Adipocyte (in vitro differentiated cells): ENCODE results near the gene PRKAG3.

Experiments
- DNase-seq: peaks from one replicate; pipeline ENCODE4 v3.0.0-alpha.2; 2015; ENCODE audit warnings: low read depth
- H3K27me3 ChIP-seq: replicated peaks from 2 replicates; pipeline ENCODE4 v1.7.0; 2013; ENCODE audit warnings: mild to moderate bottlenecking, low read length, moderate library complexity; ENCODE audit not compliant: control insufficient read depth, insufficient read depth
- H3K36me3 ChIP-seq: 2 replicates; pipeline ENCODE4 v1.7.0; 2013; ENCODE audit warnings: low read length, mild to moderate bottlenecking, moderate library complexity; ENCODE audit not compliant: control insufficient read depth, insufficient read depth, severe bottlenecking
- H3K4me1 ChIP-seq: 2 replicates; pipeline ENCODE4 v1.7.0; 2013; ENCODE audit warnings: mild to moderate bottlenecking, low read length, moderate library complexity; ENCODE audit not compliant: control insufficient read depth, insufficient read depth
- H3K4me3 ChIP-seq: 2 replicates; pipeline ENCODE4 v1.7.0; 2013; ENCODE audit warnings: mild to moderate bottlenecking, low read length, moderate library complexity
- H3K9ac ChIP-seq: 2 replicates; pipeline ENCODE4 v1.7.0; 2013; ENCODE audit warnings: mild to moderate bottlenecking, low read length, moderate library complexity
- H3K9me3 ChIP-seq: 2 replicates; pipeline ENCODE4 v1.7.0; 2013; ENCODE audit warnings: mild to moderate bottlenecking, low read length, moderate library complexity; ENCODE audit not compliant: control insufficient read depth

PRKAG3 gene

DNA sequence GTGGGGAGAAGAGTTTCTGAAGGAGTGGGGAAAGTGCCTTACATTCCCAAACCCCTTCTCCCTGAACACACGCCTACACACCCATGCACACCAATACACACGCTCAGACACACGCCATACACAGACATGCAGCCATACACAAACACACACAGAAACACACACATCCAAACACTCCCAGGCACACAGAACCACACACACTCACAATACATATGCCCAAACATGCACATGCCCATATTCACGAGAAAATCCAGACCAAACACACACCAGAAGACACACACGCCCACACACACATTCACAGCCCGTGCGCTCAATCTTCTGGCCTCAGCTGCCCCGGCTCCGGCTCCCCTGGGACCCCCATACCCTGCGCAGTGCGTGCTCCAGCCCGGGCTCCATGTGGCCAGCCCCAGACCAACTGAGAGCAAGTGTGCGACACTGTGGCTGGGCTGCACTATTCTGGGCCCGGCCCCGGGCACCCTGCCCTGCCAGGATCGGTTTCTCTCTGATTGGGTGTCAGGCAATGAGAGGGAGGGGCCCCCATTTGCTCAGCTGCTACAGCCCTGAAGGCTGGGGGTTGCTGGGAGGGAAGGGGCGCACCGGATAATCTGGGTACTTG is at the start of gene PRKAG3:
PRKAG3 (minus strand) TSS at position 426 of the 613 bp plus-strand sequence.
- no peak within 1 kb of the TSS for H3K4me3 ChIP-seq
- H3K9me3 ChIP-seq, result no peaks in the 10 kb centered on the region
- H3K27me3 ChIP-seq, result peaks cover 3% of the 10 kb centered on the region
- no peak within 1 kb of the TSS for H3K9ac ChIP-seq
- no peaks in the 10 kb centered on the region for H3K36me3 ChIP-seq
- no peak for DNase-seq
- peaks cover 22% of the 10 kb centered on the region for H3K4me1 ChIP-seq

DNA sequence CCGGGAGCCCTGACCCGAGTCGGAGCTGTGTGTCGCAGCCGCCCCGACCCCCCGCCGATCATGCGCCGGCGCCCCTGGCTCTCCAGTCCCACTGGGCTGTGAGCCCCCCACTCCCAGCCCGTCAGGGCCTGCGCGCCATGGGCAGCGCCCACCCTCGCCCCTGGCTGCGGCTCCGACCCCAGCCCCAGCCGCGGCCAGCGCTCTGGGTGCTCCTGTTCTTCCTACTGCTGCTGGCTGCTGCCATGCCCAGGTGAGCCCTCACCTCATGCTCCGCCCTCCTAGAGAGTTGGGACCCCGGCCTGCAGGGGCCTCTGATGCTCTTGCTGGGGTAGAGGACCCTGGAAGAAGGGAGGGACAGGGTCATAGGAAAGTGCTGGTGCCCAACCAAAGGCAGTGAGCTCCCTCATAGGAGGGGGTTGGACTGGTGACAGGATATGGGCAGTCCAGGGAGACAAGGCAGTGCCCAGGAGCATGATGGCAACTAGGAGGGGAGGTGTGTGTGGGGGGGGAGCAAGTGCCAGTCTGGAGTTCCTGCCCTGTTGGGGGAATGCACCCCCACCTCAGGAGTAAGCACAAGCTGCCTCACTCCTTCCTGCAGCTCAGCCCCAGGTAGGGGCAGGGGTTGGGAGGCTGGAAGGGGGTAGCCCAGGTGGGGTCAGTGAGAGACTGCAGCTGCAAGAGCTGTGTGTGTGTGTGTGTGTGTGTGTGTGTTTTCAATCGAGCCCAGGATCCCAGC is 49.4 kb upstream of the PRKAG3 start:
- no peaks in the 10 kb centered on the region for H3K36me3 ChIP-seq
- no peaks in the 10 kb centered on the region for H3K9me3 ChIP-seq
- H3K27me3 ChIP-seq, result peaks cover 73% of the 10 kb centered on the region
- DNase-seq, result no peak
- no peak overlapping the region for H3K9ac ChIP-seq
- peaks cover 3% of the 10 kb centered on the region for H3K4me1 ChIP-seq
- no peak overlapping the region for H3K4me3 ChIP-seq

GRCh38 chr2:218880102-218880858 is 48.7 kb upstream of the PRKAG3 start, which contains the start of gene WNT10A:
Gene WNT10A, plus strand, starts transcription at chr2:218880852. Its CDS starts 144 bp downstream, at chr2:218880996.
- no peaks in the 10 kb centered on the region for H3K9me3 ChIP-seq
- H3K4me1 ChIP-seq, result peaks cover 3% of the 10 kb centered on the region
- H3K9ac ChIP-seq, result no peak within 1 kb of the TSS
- H3K36me3 ChIP-seq, result no peaks in the 10 kb centered on the region
- H3K4me3 ChIP-seq, result no peak within 1 kb of the TSS
- DNase-seq, result peak; percentile 36
- peaks cover 74% of the 10 kb centered on the region for H3K27me3 ChIP-seq

GRCh38 chr2:218879776-218880101 is 48.1 kb upstream of the PRKAG3 start:
- peaks cover 71% of the 10 kb centered on the region for H3K27me3 ChIP-seq
- no peaks in the 10 kb centered on the region for H3K36me3 ChIP-seq
- no peak overlapping the region for H3K4me3 ChIP-seq
- H3K9ac ChIP-seq, result no peak overlapping the region
- H3K9me3 ChIP-seq, result no peaks in the 10 kb centered on the region
- DNase-seq, result no peak
- H3K4me1 ChIP-seq, result peaks cover 3% of the 10 kb centered on the region

DNA sequence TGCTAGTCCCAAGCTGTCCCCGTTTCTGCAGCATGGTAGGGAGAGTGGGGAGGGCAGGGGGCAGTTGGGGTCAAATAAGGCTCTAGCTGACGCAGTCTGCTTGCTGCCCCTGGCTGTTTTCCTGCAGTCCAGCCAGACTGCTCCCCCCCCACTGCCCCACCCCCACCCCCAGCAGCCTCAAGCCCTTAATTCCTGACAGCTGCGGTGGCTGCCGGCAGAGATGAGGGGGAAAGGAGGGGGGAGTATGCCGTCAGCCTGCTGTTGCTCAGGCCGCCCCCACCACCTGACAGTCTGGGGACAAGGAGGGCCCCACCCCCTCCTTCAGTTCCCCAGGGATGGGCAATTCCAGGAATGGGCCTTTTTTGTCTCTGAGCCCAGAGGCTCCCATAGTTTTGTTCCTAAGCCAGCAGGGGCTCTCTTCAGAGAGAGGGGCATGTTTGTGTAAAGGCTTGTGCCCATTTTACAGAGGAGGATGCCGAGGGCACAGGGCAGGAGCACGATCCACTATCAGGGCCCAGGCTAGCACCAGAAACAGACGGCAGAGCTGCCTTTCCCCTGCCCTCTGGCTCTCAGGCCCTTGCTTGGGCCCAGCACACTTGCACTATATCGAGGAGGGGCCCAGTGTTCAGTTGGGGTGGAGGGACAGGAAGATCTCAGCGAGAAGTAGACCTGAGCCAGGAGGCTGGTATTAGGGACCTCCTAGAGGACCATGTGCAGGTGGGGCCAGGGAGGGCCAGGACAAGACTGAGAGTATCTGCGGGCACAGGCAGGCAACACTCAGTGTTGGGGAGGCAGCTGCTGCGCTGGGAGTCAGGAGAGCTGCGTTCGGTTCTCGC is 47.5 kb upstream of the PRKAG3 start:
- Histone ChIP-seq H3K4me1 (peaks cover 3% of the 10 kb centered on the region), H3K9me3 (no peaks in the 10 kb centered on the region), H3K27me3 (peaks cover 72% of the 10 kb centered on the region), H3K36me3 (no peaks in the 10 kb centered on the region), H3K9ac (no peak overlapping the region), H3K4me3 (no peak overlapping the region)
- no peak for DNase-seq

DNA sequence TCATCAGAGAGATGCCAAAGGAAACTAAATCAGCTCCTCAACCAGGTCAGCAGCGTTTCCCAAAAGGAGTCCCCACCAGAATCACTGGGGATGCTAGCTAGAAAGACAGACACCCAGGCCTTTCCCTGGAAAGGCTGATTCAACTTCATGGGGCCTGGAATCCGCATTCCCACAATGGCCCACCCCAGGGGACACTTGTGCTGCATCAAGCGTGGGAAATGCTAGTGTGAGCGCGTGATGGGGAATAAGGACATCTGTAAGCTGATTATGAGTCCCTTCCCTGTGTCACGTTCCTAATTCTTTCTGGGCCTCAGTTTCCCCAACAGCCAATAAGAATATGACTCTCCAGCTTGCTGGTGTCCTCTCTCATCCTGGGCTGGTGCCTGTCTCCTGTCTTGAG is 46.9 kb upstream of the PRKAG3 start:
- DNase-seq, result no peak
- H3K9me3 ChIP-seq, result no peaks in the 10 kb centered on the region
- no peaks in the 10 kb centered on the region for H3K36me3 ChIP-seq
- H3K27me3 ChIP-seq, result peaks cover 77% of the 10 kb centered on the region
- no peak overlapping the region for H3K4me3 ChIP-seq
- no peak overlapping the region for H3K9ac ChIP-seq
- H3K4me1 ChIP-seq, result peaks cover 3% of the 10 kb centered on the region

GRCh38 chr2:218877891-218878290 is 46.3 kb upstream of the PRKAG3 start:
- Histone ChIP-seq H3K4me1 (peaks cover 3% of the 10 kb centered on the region), H3K9me3 (no peaks in the 10 kb centered on the region), H3K4me3 (no peak overlapping the region), H3K9ac (no peak overlapping the region), H3K36me3 (no peaks in the 10 kb centered on the region), H3K27me3 (peaks cover 78% of the 10 kb centered on the region)
- DNase-seq, result no peak

DNA sequence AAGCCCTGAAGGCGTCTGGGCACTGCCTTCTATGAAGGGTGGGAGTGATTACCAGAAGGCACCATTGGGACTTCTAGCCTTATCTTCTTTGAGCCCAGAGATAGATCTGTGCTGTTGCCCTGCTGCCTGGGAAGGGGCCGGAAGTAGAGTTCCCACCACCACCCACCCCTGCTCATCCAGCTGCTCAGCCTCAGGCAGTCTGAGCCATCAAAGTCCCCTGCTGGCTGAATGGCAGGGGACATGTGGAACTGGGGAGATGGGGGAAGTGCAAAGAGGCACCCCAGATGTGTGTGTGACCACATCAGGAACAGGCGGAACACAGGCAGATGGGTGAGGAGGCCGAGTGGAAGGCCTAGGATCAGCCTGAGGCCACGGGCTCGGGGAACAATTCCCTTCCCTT is 45.7 kb upstream of the PRKAG3 start:
- Histone ChIP-seq H3K9ac (no peak overlapping the region), H3K27me3 (peaks cover 79% of the 10 kb centered on the region)
- DNase-seq, result no peak

GRCh38 chr2:218876562-218877219 is 45.1 kb upstream of the PRKAG3 start:
- Histone ChIP-seq H3K9me3 (no peaks in the 10 kb centered on the region), H3K27me3 (peaks cover 81% of the 10 kb centered on the region), H3K36me3 (no peaks in the 10 kb centered on the region), H3K4me1 (peaks cover 3% of the 10 kb centered on the region), H3K4me3 (no peak overlapping the region), H3K9ac (no peak overlapping the region)
- peak; percentile 85 for DNase-seq

More for the DNA sequence above, 45.7 kb upstream of the PRKAG3 start:
- peaks cover 3% of the 10 kb centered on the region for H3K4me1 ChIP-seq
- no peaks in the 10 kb centered on the region for H3K9me3 ChIP-seq
- no peaks in the 10 kb centered on the region for H3K36me3 ChIP-seq
- no peak overlapping the region for H3K4me3 ChIP-seq

DNA sequence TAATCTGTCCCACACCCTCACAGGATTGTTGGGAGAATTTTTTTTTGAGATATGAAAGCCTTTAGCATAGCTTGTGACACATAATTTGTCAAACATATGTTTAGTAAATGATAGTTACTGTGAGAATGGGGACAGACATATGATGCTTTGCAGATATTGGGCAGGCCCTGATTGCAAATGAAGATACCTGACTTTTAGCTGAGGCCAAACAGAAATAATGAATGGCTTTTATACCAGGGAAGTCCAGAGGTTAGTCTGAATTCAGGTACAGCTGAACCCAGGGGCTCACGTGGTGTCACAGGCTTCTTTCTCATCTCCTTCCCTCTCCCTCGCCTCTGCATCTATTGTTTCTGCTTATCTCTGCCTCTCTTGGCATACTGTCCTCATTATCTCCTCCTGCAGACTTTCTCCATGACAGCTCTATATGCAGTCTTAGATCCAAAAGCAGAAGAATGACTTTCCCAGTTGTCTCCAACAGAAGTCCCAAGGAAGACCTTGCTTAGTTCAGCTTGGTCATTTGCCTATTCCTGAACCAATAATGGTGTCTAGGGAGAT is 44.2 kb upstream of the PRKAG3 start:
- Histone ChIP-seq H3K4me3 (no peak overlapping the region), H3K27me3 (peaks cover 80% of the 10 kb centered on the region), H3K36me3 (no peaks in the 10 kb centered on the region)

More for the DNA sequence above, 44.2 kb upstream of the PRKAG3 start:
- no peak overlapping the region for H3K9ac ChIP-seq
- no peaks in the 10 kb centered on the region for H3K9me3 ChIP-seq
- no peak for DNase-seq
- H3K4me1 ChIP-seq, result peaks cover 3% of the 10 kb centered on the region
